Lung (tissue), 12 donors: ENCODE data around the gene PTPN18. TPM values are rescaled to one million over a fixed set of nuclear protein-coding genes. Genes with fewer than 3 reads are reported as not detected.

ENCODE experiments used
- ATAC-seq: fragments of 200-7000 bp; cut with Tn5 transposase; one replicate; pipeline ENCODE4 v1.9.1; 2020; ENCODE audit warnings: moderate number of reproducible peaks; ENCODE audit not compliant: insufficient read depth, low FRiP score
- DNase-seq, 3 donors: peaks; one replicate each; pipeline ENCODE4 v3.0.0-alpha.2; 2013 to 2017
- H3K27ac ChIP-seq, 2 donors: one replicate each; pipeline ENCODE4 v1.5.1; 2013; ENCODE audit warnings: mild to moderate bottlenecking in 2 of 2, moderate library complexity in 2 of 2, control low read depth in 1 of 2, inconsistent platforms in 1 of 2, low read depth in 1 of 2, low read length in 1 of 2
- H3K27me3 ChIP-seq, 3 donors: one replicate each; pipeline ENCODE4 v1.5.1; 2013; ENCODE audit warnings: low read length in 2 of 3; ENCODE audit not compliant: control insufficient read depth in 3 of 3, insufficient read depth in 3 of 3
- H3K36me3 ChIP-seq, 4 donors: one replicate each; pipeline ENCODE4 v1.5.1; 2013; ENCODE audit warnings: low read length in 4 of 4, mild to moderate bottlenecking in 1 of 4, moderate library complexity in 1 of 4; ENCODE audit not compliant: control insufficient read depth in 4 of 4, insufficient read depth in 4 of 4
- H3K4me1 ChIP-seq, 5 donors: one replicate each; pipeline ENCODE4 v1.5.1; 2013; ENCODE audit warnings: low read length in 5 of 5, mild to moderate bottlenecking in 2 of 5, moderate library complexity in 1 of 5; ENCODE audit not compliant: control insufficient read depth in 5 of 5, insufficient read depth in 5 of 5
- H3K4me3 ChIP-seq: one replicate; pipeline ENCODE4 v1.5.1; 2013; ENCODE audit warnings: mild to moderate bottlenecking, control low read depth, moderate library complexity
- H3K9ac ChIP-seq, 2 donors: one replicate each; pipeline ENCODE4 v1.5.1; 2013; ENCODE audit warnings: low read length in 2 of 2, control low read depth in 1 of 2; ENCODE audit not compliant: insufficient read depth in 1 of 2
- H3K9me3 ChIP-seq, 4 donors: one replicate each; pipeline ENCODE4 v1.5.1; 2013; ENCODE audit warnings: low read length in 3 of 4, mild to moderate bottlenecking in 1 of 4, moderate library complexity in 1 of 4; ENCODE audit not compliant: control insufficient read depth in 4 of 4, insufficient read depth in 3 of 4
- WGBS, 2 donors: extraction: QIAGEN DNeasy Blood & Tissue Kit; methylation state at CpG; one replicate each; pipeline ENCODE4 v1.1.7; 2013; 5-methylcytosine and 5-hydroxymethylcytosine counted together
- polyA plus RNA-seq, 2 donors: library from polyadenylated mRNA; stranded (reverse); fragments of 200-250 nt; gene quantifications; one replicate each; pipeline ENCODE4 v1.2.1, GENCODE V29; 2013
- total RNA-seq, 2 donors: library from RNA; depleted of rRNA in 1 of 2; stranded (reverse); fragments of >200 nt in 1 of 2; gene quantifications; one replicate each; pipeline ENCODE4 v1.2.1, GENCODE V29; 2014 to 2021
- TF ChIP-seq, protein P1 (sequence below): IDR thresholded peaks from 2 replicates; pipeline ENCODE4 v1.5.1; 2012; ENCODE audit warnings: mild to moderate bottlenecking; ENCODE audit errors: control extremely low read depth, extremely low read depth
- donor health status: control.
- donor health status: control.
- donor health status: Bipolar disorder and iron deficiency.
- donor health status: healthy.
- donor health status: DM: yes; HTN: yes; CAD: no.

Gene PTPN18
- total and polyA plus RNA-seq, 4 donors: 29.2 to 88.3 (median 59.7) TPM

DNA sequence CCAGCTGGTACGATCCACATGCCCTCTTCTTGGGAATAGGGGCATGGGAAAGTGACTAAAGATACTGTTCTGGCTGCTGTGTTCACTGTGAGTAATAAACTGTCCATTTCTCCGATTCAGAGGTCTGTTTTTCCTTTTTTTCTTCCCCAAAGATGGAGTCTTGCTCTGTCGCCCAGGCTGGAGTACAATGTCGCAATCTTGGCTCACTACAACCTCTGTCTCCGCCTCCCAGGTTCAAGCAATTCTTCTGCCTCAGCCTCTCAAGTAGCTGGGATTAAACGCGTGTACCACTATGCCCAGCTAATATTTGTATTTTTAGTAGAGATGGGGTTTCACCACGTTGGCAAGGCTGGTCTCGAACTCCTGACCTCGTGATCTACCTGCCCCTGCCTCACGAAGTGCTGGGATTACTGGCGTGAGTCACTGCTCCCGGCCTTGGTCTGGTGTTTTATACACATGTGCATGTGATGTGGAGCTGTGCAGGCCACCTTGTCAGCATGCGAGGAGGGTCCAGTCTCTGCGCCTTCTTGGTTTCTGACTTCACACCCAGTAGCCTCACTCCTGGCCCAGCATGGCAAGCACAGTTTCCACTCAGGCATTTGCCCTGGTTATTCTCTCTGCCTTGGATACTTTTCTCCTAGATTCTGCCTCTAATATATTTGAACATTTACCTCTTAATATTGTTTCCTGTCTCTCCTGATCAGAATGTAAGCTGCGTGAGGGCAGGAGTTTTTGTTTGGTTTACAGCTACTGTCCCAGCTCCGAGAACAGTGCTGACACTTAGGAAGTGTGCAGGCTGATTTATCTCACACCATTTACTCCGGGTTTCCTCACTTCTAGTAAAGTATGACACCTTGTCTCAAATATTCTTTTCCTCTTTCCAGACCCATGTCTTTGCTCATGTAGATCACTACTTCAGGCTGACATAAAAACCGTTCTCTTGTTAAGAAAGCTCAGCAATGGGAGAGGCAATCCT, 19.7 kb downstream of the PTPN18 start:
- Histone ChIP-seq H3K36me3 (peaks cover 0 to 8% (median 3%) of the 10 kb centered on the region in 4 donors), H3K9me3 (no peaks in the 10 kb centered on the region), H3K4me3 (no peak overlapping the region), H3K9ac (no peak overlapping the region), H3K27me3 (no peaks in the 10 kb centered on the region), H3K27ac (no peak overlapping the region), H3K4me1 (peaks cover 0 to 24% (median 16%) of the 10 kb centered on the region in 5 donors)
- DNase-seq (no peak), ATAC-seq (no peak)
- 90% methylated on average over 19 of the region's 19 CpGs for WGBS, 2 donors
- TF ChIP-seq, protein P1, sequence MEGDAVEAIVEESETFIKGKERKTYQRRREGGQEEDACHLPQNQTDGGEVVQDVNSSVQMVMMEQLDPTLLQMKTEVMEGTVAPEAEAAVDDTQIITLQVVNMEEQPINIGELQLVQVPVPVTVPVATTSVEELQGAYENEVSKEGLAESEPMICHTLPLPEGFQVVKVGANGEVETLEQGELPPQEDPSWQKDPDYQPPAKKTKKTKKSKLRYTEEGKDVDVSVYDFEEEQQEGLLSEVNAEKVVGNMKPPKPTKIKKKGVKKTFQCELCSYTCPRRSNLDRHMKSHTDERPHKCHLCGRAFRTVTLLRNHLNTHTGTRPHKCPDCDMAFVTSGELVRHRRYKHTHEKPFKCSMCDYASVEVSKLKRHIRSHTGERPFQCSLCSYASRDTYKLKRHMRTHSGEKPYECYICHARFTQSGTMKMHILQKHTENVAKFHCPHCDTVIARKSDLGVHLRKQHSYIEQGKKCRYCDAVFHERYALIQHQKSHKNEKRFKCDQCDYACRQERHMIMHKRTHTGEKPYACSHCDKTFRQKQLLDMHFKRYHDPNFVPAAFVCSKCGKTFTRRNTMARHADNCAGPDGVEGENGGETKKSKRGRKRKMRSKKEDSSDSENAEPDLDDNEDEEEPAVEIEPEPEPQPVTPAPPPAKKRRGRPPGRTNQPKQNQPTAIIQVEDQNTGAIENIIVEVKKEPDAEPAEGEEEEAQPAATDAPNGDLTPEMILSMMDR: no peak

GRCh38 chr2:130376433-130377293, 20.8 kb downstream of the PTPN18 start:
- Histone ChIP-seq H3K9me3 (no peaks in the 10 kb centered on the region), H3K9ac (no peak overlapping the region), H3K4me1 (peaks cover 0 to 17% (median 10%) of the 10 kb centered on the region in 5 donors), H3K36me3 (peaks cover 0 to 6% (median 2%) of the 10 kb centered on the region in 4 donors), H3K27ac (no peak overlapping the region), H3K27me3 (no peaks in the 10 kb centered on the region), H3K4me3 (no peak overlapping the region)
- TF ChIP-seq, protein P1: no peak
- whole genome bisulfite sequencing, 2 donors: 67 to 75% methylated on average over 11 of the region's 11 CpGs
- DNase-seq (no peak), ATAC-seq (no peak)

DNA sequence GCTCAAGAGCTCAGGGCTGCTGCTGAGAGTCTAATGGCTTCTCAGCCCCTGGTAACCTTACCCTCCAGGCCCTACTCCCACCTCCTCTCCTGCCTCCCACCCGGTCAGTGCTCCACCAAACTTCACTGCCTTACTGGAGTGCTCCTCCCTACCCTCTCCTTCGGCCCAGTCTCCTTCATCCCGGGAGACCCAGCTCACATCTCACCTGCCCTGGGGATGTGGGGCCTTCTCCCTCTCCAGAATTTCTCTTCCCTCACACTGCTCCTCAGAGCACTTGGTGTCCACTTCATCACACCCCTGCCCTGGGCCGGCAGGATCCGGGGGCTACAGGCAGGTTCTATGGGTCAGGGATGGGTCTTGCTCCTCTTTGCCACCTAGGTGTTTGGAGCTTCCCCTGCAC, 21.6 kb downstream of the PTPN18 start:
- TF ChIP-seq, protein P1: no peak
- Histone ChIP-seq H3K9ac (no peak overlapping the region), H3K4me1 (peaks cover 0 to 16% (median 9%) of the 10 kb centered on the region in 5 donors), H3K4me3 (no peak overlapping the region), H3K9me3 (no peaks in the 10 kb centered on the region), H3K36me3 (peaks cover 0 to 10% (median 3%) of the 10 kb centered on the region in 4 donors), H3K27me3 (no peaks in the 10 kb centered on the region), H3K27ac (no peak overlapping the region)
- no peak for DNase-seq
- WGBS, 2 donors: 93 to 96% methylated on average over 5 of the region's 5 CpGs
- ATAC-seq: no peak
